EL (cell line): ENCODE data around the gene CWH43.
"Not testable (repeated sequence)": the region's sequence is repeated elsewhere in the genome, so short reads cannot be mapped to it uniquely, and the experiment has no call there.

ENCODE experiments used
- DNase-seq: peaks from one replicate; pipeline ENCODE4 v3.0.0-alpha.2; 2016

Gene CWH43

GRCh38 chr4:48979914-48980579 lies 6.0 kb upstream of the CWH43 start:
- DNase-seq: no peak

DNA sequence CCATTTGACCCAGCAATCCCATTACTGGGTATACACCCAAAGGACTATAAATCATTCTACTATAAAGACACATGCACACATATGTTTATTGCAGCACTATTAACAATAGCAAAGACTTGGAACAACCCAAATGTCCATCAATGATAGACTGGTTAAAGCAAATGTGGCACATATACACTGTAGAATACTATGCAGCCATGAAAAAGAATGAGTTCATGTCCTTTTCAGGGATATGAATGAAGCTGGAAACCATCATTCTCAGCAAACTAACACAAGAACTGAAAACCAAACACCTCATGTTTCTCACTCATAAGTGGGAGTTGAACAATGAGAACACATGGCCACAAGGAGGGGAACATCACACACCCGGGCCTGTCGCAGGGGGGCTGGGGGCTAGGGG lies 2.1 kb upstream of the CWH43 start:
- not testable (repeated sequence) for DNase-seq

DNA sequence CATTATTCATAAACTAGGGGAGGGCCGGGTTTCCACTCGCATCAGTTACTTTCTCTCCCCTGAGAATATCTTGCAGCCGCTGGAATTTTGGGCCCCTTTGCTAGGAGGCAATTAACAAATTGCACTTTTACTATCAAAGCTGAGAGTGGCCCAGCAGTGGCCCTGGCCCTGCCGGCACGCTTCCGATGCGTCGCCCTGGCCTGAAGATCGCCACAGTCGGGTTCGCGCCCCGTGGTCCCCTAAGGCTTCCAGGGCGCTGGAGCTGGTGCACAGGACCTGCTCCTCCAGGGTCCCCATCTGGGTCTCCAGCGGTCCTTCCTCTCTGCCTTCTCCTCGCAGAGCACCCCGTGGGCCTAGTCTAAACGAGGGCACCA lies 486 bp upstream of the CWH43 start:
- DNase-seq: no peak

DNA sequence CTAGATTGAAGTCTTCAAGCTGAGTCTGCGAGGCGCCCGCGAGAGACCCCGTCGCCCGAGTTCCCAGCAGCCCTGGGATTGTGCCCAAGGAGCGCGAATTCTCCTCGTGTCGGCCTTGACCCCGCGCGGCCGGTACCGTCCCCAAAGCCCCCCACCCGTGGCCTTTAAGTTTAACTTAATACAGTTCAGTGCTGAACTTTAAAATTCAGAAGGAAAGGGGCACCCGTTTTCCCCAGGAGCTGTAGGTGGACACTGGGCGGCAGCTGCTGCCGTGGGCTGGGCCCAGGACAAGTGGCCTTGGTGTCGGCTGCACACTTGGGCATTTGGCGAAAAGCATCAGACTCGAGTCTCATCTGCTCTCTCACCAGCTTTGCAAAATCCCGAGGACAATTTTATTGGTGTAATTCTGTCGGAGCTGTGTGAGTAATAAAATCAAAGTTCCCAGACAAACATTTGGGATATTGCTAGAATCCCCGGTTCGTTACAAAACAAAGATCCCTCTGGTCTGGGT lies 634 bp downstream of the CWH43 start:
- DNase-seq: no peak

GRCh38 chr4:48989461-48990203 lies 3.6 kb downstream of the CWH43 start:
- no peak for DNase-seq

DNA sequence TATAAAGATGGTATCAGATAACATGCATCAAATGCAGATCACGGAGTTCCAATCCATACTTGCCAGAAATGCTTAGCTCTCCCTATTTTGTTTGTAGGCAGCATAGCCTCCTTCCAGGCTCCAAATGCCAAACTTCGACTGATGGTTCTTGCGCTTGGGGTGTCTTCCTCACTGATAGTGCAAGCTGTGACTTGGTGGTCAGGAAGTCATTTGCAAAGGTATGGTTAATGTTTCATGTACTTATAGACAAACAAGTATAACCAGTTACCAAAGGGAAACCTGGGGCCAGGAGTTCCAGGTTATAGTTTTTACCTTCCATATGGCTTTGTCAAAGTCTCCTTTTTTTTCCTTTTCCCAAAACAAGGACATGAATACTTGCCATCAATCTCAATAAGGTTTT lies 5.3 kb downstream of the CWH43 start:
- no peak for DNase-seq

GRCh38 chr4:48997962-48998361 lies 11.9 kb downstream of the CWH43 start:
- no peak for DNase-seq

- DNase-seq: no peak
These were observed 12.4 kb downstream of the CWH43 start for GRCh38 chr4:48998440-48998839.

DNA sequence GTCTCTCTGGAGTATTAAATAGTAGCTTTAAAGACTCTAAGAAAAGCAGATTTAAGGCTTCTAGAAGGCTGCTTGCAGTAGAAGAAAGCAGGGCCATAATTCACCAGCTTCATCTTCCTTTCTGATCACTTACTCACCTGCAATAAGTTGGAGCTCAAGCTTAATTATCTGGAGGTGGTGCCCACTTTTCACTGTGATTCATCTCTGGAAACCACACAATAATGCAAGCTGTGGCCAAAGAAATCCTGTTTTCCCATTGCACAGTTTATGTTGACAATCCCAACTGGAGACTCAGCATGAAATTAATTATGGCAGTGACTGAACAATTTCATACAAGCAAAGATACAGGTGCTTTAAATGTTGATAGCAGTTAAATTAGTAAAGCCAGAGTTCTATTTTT lies 14.7 kb downstream of the CWH43 start:
- DNase-seq: no peak

DNA sequence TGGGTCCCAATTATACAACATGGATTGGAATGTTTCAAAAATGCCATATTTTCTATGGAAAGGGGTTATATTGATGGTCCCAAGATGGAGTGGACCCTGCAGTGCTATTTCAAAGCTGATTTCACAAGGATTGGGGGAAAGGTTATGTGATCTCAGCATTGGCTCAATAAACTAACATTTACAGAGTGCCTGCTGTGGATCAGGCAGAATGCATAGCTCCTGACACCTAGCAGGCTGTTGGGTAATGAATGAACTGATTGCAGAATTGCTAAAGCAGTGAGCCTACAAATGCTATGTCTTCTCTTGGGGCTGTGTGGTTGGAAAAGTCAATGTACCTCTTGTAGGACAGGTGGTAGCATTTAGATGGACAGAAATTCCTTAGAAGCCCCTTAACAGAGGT lies 16.9 kb downstream of the CWH43 start:
- DNase-seq: no peak

GRCh38 chr4:49018718-49019295 lies 32.7 kb downstream of the CWH43 start:
- DNase-seq: no peak

DNA sequence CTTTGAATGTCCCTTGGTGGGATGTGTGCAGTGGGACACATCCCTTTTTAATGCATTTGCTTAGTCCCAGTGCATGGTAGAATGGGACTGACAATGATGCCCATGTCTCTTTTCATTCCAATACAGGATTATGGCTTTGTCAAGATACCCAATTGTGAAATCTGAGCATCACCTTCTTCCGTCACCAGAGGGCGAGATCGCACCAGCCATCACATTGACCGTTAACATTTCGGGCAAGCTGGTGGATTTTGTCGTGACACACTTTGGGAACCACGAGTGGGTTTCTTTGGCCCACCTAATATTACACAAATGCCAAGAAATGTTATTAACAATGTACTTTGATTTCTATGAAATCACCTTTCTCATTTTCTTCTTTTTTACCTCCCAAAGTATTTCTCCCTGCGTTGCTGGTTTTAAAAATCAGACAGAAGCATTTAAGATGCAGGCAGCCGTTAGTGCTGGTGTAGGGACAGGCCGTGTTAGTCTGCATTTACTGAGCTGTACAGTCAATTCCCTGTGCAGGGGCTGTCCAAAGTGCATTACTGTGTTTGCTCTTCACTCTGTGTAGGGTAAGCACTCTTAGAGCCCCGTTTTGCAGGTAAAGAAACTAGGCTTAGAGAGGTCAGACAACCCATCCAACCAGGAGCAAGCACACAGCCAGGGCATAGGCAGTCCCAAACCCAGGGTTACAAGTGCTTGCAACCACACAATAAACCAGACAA lies 46.5 kb downstream of the CWH43 start:
- peak; percentile 31 for DNase-seq

DNA sequence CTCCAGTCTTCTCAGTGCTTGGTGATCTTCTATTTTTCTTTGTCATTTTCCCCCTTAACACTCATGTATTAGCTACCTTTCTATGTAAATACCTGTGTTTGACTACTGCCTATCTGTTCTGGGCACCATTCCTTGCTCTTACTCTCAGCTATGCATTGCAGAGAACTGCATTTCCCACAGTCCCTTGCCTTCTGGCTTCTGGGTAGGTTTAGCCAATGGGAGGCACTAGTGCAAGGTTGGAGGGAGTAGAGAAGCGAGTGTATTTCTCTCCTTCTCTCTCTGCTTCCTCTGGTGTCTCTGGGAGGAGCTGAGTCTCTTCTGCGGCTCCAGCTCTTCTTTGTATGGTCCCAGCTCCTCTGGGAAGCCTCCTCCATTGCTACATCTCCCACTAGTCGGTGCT lies 50.5 kb downstream of the CWH43 start:
- no peak for DNase-seq

DNA sequence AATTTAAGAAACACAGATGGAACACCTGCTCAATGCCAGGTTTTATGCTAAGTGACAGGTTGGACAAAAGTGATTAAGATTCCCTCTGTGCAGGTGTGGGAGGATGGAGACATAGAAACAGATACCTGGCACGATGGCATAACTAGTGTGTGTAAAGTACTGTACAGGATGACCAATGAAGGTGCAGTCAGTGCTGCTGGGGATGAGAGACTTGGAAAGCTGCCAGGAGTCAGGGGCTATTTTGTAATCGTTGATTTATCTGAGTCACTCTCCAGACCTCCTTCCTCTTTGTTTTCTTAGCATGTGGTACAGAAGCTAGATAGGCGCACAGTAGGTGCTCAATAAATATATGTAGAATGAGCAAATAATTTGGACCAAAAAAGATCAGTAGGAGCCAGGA lies 58.2 kb downstream of the CWH43 start:
- DNase-seq: no peak

DNA sequence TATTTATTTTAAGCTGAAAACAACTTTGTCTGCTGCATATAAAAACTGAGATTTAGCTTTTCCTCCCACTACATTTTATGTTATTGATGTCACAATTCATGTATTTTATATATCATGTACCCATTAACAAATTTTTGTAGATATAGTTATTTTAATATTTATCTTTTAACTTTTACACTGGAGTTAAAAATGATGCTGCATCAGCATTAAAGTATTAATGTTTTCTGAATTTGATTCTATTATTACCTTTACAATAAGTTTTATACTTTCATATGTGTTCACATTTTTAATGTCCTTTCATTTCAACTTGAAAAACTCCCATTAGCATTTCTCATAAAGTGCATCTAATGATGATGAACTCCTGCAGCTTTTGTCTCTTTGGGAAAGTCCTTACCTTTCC lies 72.2 kb downstream of the CWH43 start:
- DNase-seq: no peak

- DNase-seq: peak; percentile 2
These were observed 77.6 kb downstream of the CWH43 start for GRCh38 chr4:49063670-49064069.

GRCh38 chr4:49072196-49072595 lies 86.1 kb downstream of the CWH43 start:
- DNase-seq: not testable (repeated sequence)

DNA sequence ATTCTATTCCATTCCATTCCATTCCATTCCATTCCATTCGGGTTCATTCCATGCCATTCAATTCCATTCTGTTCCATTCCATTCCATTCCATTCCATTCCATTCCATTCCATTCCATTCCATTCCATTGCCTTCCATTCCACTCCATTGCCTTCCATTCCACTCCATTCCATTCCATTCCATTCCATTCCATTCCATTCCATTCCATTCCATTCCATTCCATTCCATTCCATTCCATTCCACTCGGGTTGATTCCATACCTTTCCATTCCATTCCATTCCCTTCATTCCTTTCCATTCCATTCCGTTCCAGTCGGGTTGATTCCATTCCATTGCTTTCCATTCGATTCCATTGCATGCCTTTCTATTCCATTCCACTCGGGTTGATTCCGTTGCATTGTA lies 105.8 kb downstream of the CWH43 start:
- DNase-seq: not testable (repeated sequence)

DNA sequence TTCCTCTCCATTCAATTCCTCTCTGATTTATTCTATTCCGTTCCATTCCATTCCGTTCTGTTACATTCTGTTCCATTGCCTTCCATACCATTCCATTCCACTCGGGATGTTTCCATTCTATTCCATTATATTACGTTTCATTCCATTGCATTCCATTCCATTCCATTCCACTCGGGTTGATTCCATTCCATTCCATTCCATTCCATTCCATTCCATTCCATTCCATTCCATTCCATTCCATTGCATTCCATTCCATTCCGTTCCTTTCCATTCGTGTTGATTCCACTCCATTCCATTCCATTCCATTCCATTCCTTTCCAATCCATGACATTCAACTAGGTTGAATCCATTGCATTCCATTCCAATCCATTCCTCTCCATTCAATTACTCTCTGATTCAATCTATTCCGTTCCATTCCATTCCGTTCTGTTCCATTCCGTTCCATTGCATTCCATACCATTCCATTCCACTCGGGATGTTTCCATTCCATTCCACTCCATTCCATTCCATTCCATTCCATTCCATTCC lies 106.6 kb downstream of the CWH43 start:
- not testable (repeated sequence) for DNase-seq

GRCh38 chr4:49096215-49096614 lies 110.1 kb downstream of the CWH43 start:
- not testable (repeated sequence) for DNase-seq

DNA sequence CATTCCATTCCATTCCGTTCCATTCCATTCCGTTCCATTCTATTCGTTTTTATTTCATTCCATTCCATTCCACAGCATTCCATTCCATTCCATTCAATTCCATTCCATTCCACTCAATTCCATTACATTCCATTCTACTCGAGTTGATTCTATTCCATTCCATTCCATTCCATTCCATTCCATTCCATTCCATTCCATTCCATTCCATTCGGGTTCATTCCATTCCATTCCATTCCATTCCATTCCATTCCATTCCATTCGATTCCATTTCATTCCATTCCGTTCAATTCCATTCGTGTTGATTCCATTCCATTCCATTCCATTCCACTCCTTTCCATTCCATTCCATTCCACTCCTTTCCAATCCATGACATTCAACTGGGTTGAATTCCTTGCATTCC lies 110.6 kb downstream of the CWH43 start:
- not testable (repeated sequence) for DNase-seq

DNA sequence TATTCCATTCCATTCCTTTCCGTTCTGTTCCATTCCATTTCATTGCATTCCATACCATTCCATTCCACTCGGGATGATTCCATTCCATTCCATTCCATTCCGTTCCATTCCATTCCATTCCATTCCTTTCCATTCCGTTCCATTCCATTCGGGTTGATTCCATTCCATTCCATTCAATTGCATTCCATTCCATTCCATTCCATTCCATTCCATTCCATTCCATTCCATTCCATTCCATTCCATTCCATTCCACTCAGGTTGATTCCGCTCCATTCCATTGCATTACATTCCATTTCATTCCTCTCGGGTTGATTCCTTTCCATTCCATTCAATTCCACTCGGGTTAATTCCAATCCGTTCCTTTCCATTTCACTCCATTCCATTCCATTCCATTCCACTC lies 111.0 kb downstream of the CWH43 start:
- not testable (repeated sequence) for DNase-seq

DNA sequence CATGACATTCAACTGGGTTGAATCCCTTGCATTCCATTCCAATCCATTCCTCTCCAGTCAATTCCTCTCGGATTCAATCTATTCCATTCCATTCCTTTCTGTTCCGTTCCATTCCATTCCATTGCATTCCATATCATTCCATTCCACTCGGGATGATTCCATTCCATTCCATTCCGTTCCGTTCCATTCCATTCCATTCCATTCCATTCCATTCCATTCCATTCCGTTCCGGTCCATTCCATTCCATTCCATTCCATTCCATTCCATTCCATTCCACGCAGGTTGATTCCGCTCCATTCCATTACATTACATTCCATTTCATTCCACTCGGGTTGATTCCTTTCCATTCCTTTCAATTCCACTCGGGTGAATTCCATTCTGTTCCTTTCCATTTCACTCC lies 111.4 kb downstream of the CWH43 start:
- DNase-seq: not testable (repeated sequence)
